Astrocyte (in vitro differentiated cells and primary cell): ENCODE results near the gene SPTBN5. TPM values are rescaled to one million over a fixed set of nuclear protein-coding genes. Genes with fewer than 3 reads are reported as not detected.

ENCODE experiments used
- DNase-seq: peaks from one replicate; pipeline ENCODE4 v3.0.0-alpha.2; 2010; ENCODE audit warnings: low read depth
- FAIRE-seq: peaks from 2 replicates; lab custom pipeline; 2011; peaks lifted over from hg19 to GRCh38; lab: Jason Lieb, UNC
- H2AFZ ChIP-seq: 2 replicates; pipeline ENCODE4 v1.6.0; 2012; ENCODE audit warnings: low read depth, low read length, inconsistent platforms
- H3K27ac ChIP-seq: 2 replicates; pipeline ENCODE4 v1.5.1; 2011; ENCODE audit warnings: low read depth, low read length, inconsistent platforms
- H3K27me3 ChIP-seq: 2 replicates; pipeline ENCODE4 v1.6.0; 2011; ENCODE audit warnings: low read length, inconsistent platforms; ENCODE audit not compliant: insufficient read depth
- H3K36me3 ChIP-seq: 2 replicates; pipeline ENCODE4 v1.5.1; 2011; ENCODE audit warnings: low read length, inconsistent platforms; ENCODE audit not compliant: insufficient read depth
- H3K4me1 ChIP-seq: 2 replicates; pipeline ENCODE4 v1.5.1; 2011; ENCODE audit warnings: low read length, inconsistent platforms; ENCODE audit not compliant: insufficient read depth
- H3K4me2 ChIP-seq: 2 replicates; pipeline ENCODE4 v1.6.0; 2012; ENCODE audit warnings: low read length, inconsistent platforms
- H3K4me3 ChIP-seq: 2 replicates; pipeline ENCODE4 v1.5.1; 2011; ENCODE audit warnings: low read depth, mild to moderate bottlenecking, low read length, inconsistent platforms; ENCODE audit not compliant: insufficient read depth
- H3K79me2 ChIP-seq: 2 replicates; pipeline ENCODE4 v1.6.0; 2012; ENCODE audit warnings: mild to moderate bottlenecking, low read length, inconsistent platforms; ENCODE audit not compliant: insufficient read depth
- H3K9ac ChIP-seq: 2 replicates; pipeline ENCODE4 v1.6.0; 2012; ENCODE audit warnings: mild to moderate bottlenecking, low read length, inconsistent platforms
- H3K9me3 ChIP-seq: 2 replicates; pipeline ENCODE4 v1.5.1; 2012; ENCODE audit warnings: low read depth, mild to moderate bottlenecking, low read length, inconsistent platforms; ENCODE audit not compliant: insufficient read depth
- H4K20me1 ChIP-seq: 2 replicates; pipeline ENCODE4 v1.6.0; 2012; ENCODE audit warnings: low read length, inconsistent platforms; ENCODE audit not compliant: insufficient read depth
- H3K27ac Mint-ChIP-seq: one replicate; pipeline ENCODE4 v1.8.0; 2021; ENCODE audit warnings: mild to moderate bottlenecking, mixed read lengths; ENCODE audit not compliant: unreplicated experiment
- H3K27me3 Mint-ChIP-seq: one replicate; pipeline ENCODE4 v1.8.0; 2021; ENCODE audit warnings: low read depth, mixed read lengths; ENCODE audit not compliant: unreplicated experiment
- H3K36me3 Mint-ChIP-seq: one replicate; pipeline ENCODE4 v1.8.0; 2021; ENCODE audit warnings: low read depth, mixed read lengths; ENCODE audit not compliant: unreplicated experiment
- H3K4me1 Mint-ChIP-seq: one replicate; pipeline ENCODE4 v1.8.0; 2021; ENCODE audit warnings: low read depth, mixed read lengths; ENCODE audit not compliant: unreplicated experiment
- H3K4me3 Mint-ChIP-seq: one replicate; pipeline ENCODE4 v1.8.0; 2021; ENCODE audit warnings: mild to moderate bottlenecking, moderate library complexity, mixed read lengths; ENCODE audit not compliant: unreplicated experiment
- H3K9me3 Mint-ChIP-seq: one replicate; pipeline ENCODE4 v1.8.0; 2021; ENCODE audit warnings: mild to moderate bottlenecking, mixed read lengths; ENCODE audit not compliant: unreplicated experiment
- EZH2 ChIP-seq: IDR thresholded peaks from 2 replicates; pipeline ENCODE4 v1.6.1; 2012; ENCODE audit warnings: mild to moderate bottlenecking, low read length, inconsistent platforms; ENCODE audit not compliant: insufficient read depth
- total RNA-seq: library from RNA; stranded (reverse); gene quantifications from 2 replicates; pipeline ENCODE4 v1.2.1, GENCODE V29; 2021
- TF ChIP-seq, protein P1 (sequence below): IDR thresholded peaks from 2 replicates; pipeline ENCODE4 v1.5.1; 2011; ENCODE audit warnings: low read depth, mild to moderate bottlenecking, inconsistent platforms, low read length, moderate library complexity; ENCODE audit not compliant: insufficient read depth

The SPTBN5 gene
- total RNA-seq, 1 donor from 2014 or later: 5.3 TPM

DNA sequence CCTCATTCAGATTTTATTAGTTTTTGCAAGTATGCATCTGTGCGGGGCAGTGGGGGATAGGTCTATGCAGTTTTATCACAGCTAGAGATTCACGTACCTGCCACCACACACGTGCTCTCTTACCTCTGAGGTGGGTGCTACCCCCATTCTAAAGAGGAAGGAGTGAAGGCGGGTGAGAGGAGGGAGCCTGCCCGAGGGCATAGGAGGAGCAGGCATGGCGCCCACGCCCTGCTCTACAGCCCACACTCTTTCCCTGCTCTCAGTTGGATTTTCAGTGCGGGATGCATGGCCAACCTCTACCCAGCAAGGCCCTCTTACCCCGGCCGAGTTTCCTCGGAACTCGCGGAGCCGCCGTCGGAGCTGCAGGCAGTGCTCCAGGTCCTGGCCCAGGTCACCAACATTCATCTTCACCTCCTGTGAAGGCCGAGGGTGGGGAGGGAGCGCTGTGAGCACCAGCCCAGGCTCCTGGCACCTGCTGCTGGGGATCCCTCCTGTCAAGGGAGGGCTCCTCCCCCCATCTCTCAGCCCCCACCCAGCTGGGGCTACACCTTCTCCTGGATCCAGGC, 28.3 kb downstream of the SPTBN5 start:
- Mint-ChIP-seq H3K36me3 (peaks cover 15% of the 10 kb centered on the region), H3K27me3 (peaks cover 47% of the 10 kb centered on the region), H3K9me3 (peaks cover 4% of the 10 kb centered on the region), H3K27ac (no peak overlapping the region), H3K4me3 (no peak overlapping the region), H3K4me1 (no peaks in the 10 kb centered on the region)
- peaks cover 8% of the 10 kb centered on the region for H3K4me1 ChIP-seq
- no peaks in the 10 kb centered on the region for H3K36me3 ChIP-seq
- no peak overlapping the region for H2AFZ ChIP-seq
- no peak overlapping the region for H3K4me2 ChIP-seq
- H3K4me3 ChIP-seq: no peak overlapping the region
- no peak for DNase-seq
- H4K20me1 ChIP-seq: peaks cover 14% of the 10 kb centered on the region
- no peaks in the 10 kb centered on the region for H3K9me3 ChIP-seq
- no peak overlapping the region for H3K27ac ChIP-seq
- peaks cover 4% of the 10 kb centered on the region for H3K27me3 ChIP-seq
- no peaks in the 10 kb centered on the region for H3K79me2 ChIP-seq
- TF ChIP-seq, protein P1, sequence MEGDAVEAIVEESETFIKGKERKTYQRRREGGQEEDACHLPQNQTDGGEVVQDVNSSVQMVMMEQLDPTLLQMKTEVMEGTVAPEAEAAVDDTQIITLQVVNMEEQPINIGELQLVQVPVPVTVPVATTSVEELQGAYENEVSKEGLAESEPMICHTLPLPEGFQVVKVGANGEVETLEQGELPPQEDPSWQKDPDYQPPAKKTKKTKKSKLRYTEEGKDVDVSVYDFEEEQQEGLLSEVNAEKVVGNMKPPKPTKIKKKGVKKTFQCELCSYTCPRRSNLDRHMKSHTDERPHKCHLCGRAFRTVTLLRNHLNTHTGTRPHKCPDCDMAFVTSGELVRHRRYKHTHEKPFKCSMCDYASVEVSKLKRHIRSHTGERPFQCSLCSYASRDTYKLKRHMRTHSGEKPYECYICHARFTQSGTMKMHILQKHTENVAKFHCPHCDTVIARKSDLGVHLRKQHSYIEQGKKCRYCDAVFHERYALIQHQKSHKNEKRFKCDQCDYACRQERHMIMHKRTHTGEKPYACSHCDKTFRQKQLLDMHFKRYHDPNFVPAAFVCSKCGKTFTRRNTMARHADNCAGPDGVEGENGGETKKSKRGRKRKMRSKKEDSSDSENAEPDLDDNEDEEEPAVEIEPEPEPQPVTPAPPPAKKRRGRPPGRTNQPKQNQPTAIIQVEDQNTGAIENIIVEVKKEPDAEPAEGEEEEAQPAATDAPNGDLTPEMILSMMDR: no peak
- no peak for TF ChIP-seq EZH2
- no peak for FAIRE-seq
- H3K9ac ChIP-seq: no peak overlapping the region

DNA sequence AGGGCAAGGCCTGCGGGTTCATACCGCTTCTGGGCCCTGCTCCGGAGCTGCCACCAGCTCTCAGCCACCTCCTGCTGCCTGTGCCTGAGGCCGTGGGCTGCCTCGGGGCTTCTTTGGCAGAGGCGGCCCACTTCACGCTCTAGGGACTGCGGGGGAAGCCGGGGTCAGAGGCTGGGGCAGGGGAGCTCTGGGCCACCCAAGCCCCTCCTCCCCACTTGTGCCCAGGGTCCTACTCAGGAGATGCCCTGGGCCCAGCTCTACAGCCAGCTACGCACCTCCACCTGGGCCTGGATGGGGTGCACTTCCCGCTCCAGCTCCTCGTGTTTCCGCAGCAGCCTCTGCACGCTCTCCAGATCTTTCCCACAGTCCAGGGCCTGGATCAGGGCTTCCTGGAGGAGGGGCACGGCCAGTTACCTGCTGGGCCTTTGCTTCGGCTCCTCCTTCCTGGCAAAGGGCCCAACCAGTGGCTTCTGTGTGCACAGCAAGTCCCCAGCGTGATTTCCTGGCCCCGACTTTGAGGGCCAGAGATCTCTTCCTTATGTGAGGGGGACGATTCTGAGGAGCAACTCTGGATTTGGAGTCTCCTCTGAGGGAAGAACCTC, 31.2 kb downstream of the SPTBN5 start:
- Histone ChIP-seq H3K79me2 (no peaks in the 10 kb centered on the region), H3K36me3 (no peaks in the 10 kb centered on the region), H3K27ac (no peak overlapping the region), H3K9ac (no peak overlapping the region), H2AFZ (no peak overlapping the region), H3K9me3 (no peaks in the 10 kb centered on the region), H3K27me3 (no peaks in the 10 kb centered on the region), H3K4me2 (no peak overlapping the region), H3K4me1 (no peaks in the 10 kb centered on the region), H3K4me3 (no peak overlapping the region), H4K20me1 (no peaks in the 10 kb centered on the region)
- no peak for TF ChIP-seq EZH2
- TF ChIP-seq, protein P1: no peak
- H3K4me3 Mint-ChIP-seq: no peak overlapping the region
- no peak for FAIRE-seq
- DNase-seq: no peak
- peaks cover 14% of the 10 kb centered on the region for H3K36me3 Mint-ChIP-seq
- H3K9me3 Mint-ChIP-seq: peaks cover 4% of the 10 kb centered on the region
- H3K4me1 Mint-ChIP-seq: no peaks in the 10 kb centered on the region
- H3K27me3 Mint-ChIP-seq: peaks cover 46% of the 10 kb centered on the region
- no peak overlapping the region for H3K27ac Mint-ChIP-seq

DNA sequence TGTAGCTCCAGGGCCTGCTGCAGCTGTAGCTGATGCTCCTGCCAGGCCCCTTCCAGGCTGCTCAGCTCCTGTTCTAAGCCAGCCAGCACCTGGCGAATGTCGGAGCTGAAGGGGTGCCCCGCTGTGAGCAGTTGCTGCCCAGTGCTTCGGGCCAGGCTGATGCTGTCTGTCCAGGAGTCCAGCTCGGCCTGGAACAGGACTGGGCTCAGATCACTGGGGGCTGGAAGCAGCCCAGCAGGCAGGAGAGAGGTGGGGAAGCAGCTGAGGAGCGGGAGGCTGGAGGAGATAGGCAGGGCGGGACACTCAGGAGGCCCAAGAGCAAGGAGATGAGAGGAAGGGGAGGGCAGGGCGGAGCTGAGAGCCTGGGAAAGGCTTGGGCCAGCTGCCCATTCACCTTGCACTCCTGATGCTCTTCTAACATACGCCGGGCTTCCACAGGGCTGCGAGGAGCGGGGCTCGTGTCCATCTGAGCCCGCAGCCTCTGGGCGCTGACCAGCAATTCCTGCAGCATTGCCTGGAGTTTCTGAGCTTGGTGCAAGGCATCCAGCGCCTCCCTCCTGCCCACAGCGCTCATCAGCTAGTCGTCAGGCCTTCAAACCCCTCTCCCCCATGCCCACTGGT, 32.0 kb downstream of the SPTBN5 start:
- no peaks in the 10 kb centered on the region for H4K20me1 ChIP-seq
- no peak overlapping the region for H3K9ac ChIP-seq
- H3K36me3 ChIP-seq: no peaks in the 10 kb centered on the region
- Mint-ChIP-seq H3K9me3 (no peaks in the 10 kb centered on the region), H3K36me3 (peaks cover 10% of the 10 kb centered on the region), H3K4me3 (no peak overlapping the region), H3K27ac (no peak overlapping the region), H3K27me3 (peaks cover 40% of the 10 kb centered on the region), H3K4me1 (no peaks in the 10 kb centered on the region)
- H3K4me1 ChIP-seq: no peaks in the 10 kb centered on the region
- no peaks in the 10 kb centered on the region for H3K27me3 ChIP-seq
- H3K27ac ChIP-seq: no peak overlapping the region
- H3K79me2 ChIP-seq: no peaks in the 10 kb centered on the region
- FAIRE-seq (no peak), DNase-seq (no peak)
- H3K9me3 ChIP-seq: no peaks in the 10 kb centered on the region
- no peak overlapping the region for H2AFZ ChIP-seq
- H3K4me2 ChIP-seq: no peak overlapping the region
- H3K4me3 ChIP-seq: no peak overlapping the region
- TF ChIP-seq, protein P1: no peak
- no peak for TF ChIP-seq EZH2
